ENCODE measurements around the gene TLNRD1. TPM values are rescaled to one million over a fixed set of nuclear protein-coding genes. Genes with fewer than 3 reads are reported as not detected.

The TLNRD1 gene
- total RNA-seq, 4 donors from 2014 or later, result 15.4 to 25.6 (median 19.5) TPM

- DNase-seq, result no peak
- TF ChIP-seq POLR2A (IDR thresholded peaks at IDR 0.05), result no peak
- TF ChIP-seq CTCF (IDR thresholded peaks at IDR 0.05), result no peak
These were observed 11.9 kb downstream of the TLNRD1 start for GRCh38 chr15:81012588-81012987.

GRCh38 chr15:81013396-81013929, 12.7 kb downstream of the TLNRD1 start:
- Histone ChIP-seq H3K4me3 (no peak overlapping the region), H3K27me3 (no peaks in the 10 kb centered on the region), H3K36me3 (no peaks in the 10 kb centered on the region), H3K9me3 (no peaks in the 10 kb centered on the region), H3K4me1 (no peaks in the 10 kb centered on the region), H3K27ac (no peak overlapping the region)
- no peak for DNase-seq
- TF ChIP-seq CTCF (IDR thresholded peaks at IDR 0.05) (no peak), POLR2A (IDR thresholded peaks at IDR 0.05) (no peak)

More at GRCh38 chr15:81012588-81012987, 11.9 kb downstream of the TLNRD1 start:
- Histone ChIP-seq H3K27ac (no peak overlapping the region), H3K27me3 (no peaks in the 10 kb centered on the region), H3K4me1 (no peaks in the 10 kb centered on the region), H3K36me3 (no peaks in the 10 kb centered on the region), H3K9me3 (no peaks in the 10 kb centered on the region), H3K4me3 (no peak overlapping the region)

GRCh38 chr15:81014446-81015093, 13.8 kb downstream of the TLNRD1 start:
- Histone ChIP-seq H3K4me1 (no peaks in the 10 kb centered on the region), H3K9me3 (no peaks in the 10 kb centered on the region), H3K27me3 (no peaks in the 10 kb centered on the region), H3K36me3 (no peaks in the 10 kb centered on the region), H3K4me3 (no peak overlapping the region), H3K27ac (no peak overlapping the region)
- DNase-seq, result no peak
- TF ChIP-seq CTCF (IDR thresholded peaks at IDR 0.05) (no peak), POLR2A (IDR thresholded peaks at IDR 0.05) (no peak)

- no peak overlapping the region for H3K27ac ChIP-seq
- H3K4me1 ChIP-seq, result no peaks in the 10 kb centered on the region
- TF ChIP-seq POLR2A (IDR thresholded peaks at IDR 0.05) (no peak), CTCF (IDR thresholded peaks at IDR 0.05) (no peak)
- H3K27me3 ChIP-seq, result no peaks in the 10 kb centered on the region
- no peak for DNase-seq
- H3K9me3 ChIP-seq, result no peaks in the 10 kb centered on the region
- no peak overlapping the region for H3K4me3 ChIP-seq
- no peaks in the 10 kb centered on the region for H3K36me3 ChIP-seq
These were observed 15.1 kb downstream of the TLNRD1 start for GRCh38 chr15:81015621-81016488.

- Histone ChIP-seq H3K4me1 (no peaks in the 10 kb centered on the region), H3K4me3 (no peak overlapping the region), H3K27me3 (no peaks in the 10 kb centered on the region), H3K27ac (no peak overlapping the region), H3K9me3 (no peaks in the 10 kb centered on the region), H3K36me3 (no peaks in the 10 kb centered on the region)
- no peak for DNase-seq
- TF ChIP-seq POLR2A (IDR thresholded peaks at IDR 0.05), result no peak
- no peak for TF ChIP-seq CTCF (IDR thresholded peaks at IDR 0.05)
These were observed 15.9 kb downstream of the TLNRD1 start for GRCh38 chr15:81016489-81017068.
